HepG2 (cell line): ENCODE data around the gene SKI. TPM values are rescaled to one million over a fixed set of nuclear protein-coding genes. Genes with fewer than 3 reads are reported as not detected.

Experiments
- CC2D1A ChIP-seq: sonication (generic); formaldehyde crosslinking; IDR thresholded peaks from 2 replicates; pipeline ENCODE4 v1.8.1; 2023; ENCODE audit warnings: mild to moderate bottlenecking, missing genetic modification reagents
- FOXP4 ChIP-seq: sonication (generic); formaldehyde crosslinking; IDR thresholded peaks from 2 replicates; pipeline ENCODE4 v1.4.0; 2020; ENCODE audit warnings: missing genetic modification reagents
- HNRNPLL ChIP-seq: fragments of 200-400 bp; formaldehyde crosslinking; IDR thresholded peaks from 2 replicates; pipeline ENCODE4 v1.6.1; 2017; ENCODE audit warnings: mild to moderate bottlenecking, low read depth, low read length; ENCODE audit not compliant: poor library complexity, severe bottlenecking
- KMT2B ChIP-seq: IDR thresholded peaks from 2 replicates; pipeline ENCODE4 v1.6.1; 2016; ENCODE audit warnings: missing genetic modification reagents, missing compliant biosample characterization
- MIXL1 ChIP-seq: IDR thresholded peaks from 2 replicates; pipeline ENCODE4 v1.6.1; 2016
- MXD1 ChIP-seq: sonication (generic); formaldehyde crosslinking; IDR thresholded peaks from 2 replicates; pipeline ENCODE4 v1.4.0; 2020; ENCODE audit warnings: mild to moderate bottlenecking, missing genetic modification reagents
- MYC ChIP-seq: sonication (generic); formaldehyde crosslinking; IDR thresholded peaks from 2 replicates; pipeline ENCODE4 v1.9.0; 2021; ENCODE audit warnings: missing genetic modification reagents, borderline replicate concordance
- NFE2L1 ChIP-seq: sonication (generic); formaldehyde crosslinking; IDR thresholded peaks from 2 replicates; pipeline ENCODE4 v1.4.0; 2020; ENCODE audit warnings: missing genetic modification reagents, mild to moderate bottlenecking, borderline replicate concordance
- NFIB ChIP-seq: sonication (generic); formaldehyde crosslinking; IDR thresholded peaks from 2 replicates; pipeline ENCODE4 v1.9.0; 2021; ENCODE audit warnings: missing genetic modification reagents, mild to moderate bottlenecking, borderline replicate concordance
- NR2F6 ChIP-seq, 2 experiments: IDR thresholded peaks; 2 replicates each; pipeline ENCODE4 v1.6.1; 2016; ENCODE audit warnings: antibody characterized with exemption in 1 of 2, mild to moderate bottlenecking in 1 of 2
- PATZ1 ChIP-seq: sonication (generic); formaldehyde crosslinking; IDR thresholded peaks from 2 replicates; pipeline ENCODE4 v1.4.0; 2020; ENCODE audit warnings: missing genetic modification reagents
- PHF20 ChIP-seq: sonication (generic); formaldehyde crosslinking; IDR thresholded peaks from 2 replicates; pipeline ENCODE4 v1.5.0; 2020; ENCODE audit warnings: mild to moderate bottlenecking, missing genetic modification reagents
- PHF21A ChIP-seq: sonication (generic); formaldehyde crosslinking; IDR thresholded peaks from 2 replicates; pipeline ENCODE4 v1.5.0; 2020; ENCODE audit warnings: mild to moderate bottlenecking, missing genetic modification reagents
- SP4 ChIP-seq: sonication (generic); formaldehyde crosslinking; IDR thresholded peaks from 2 replicates; pipeline ENCODE4 v1.8.1; 2023; ENCODE audit warnings: mild to moderate bottlenecking, missing genetic modification reagents
- UBTF ChIP-seq: sonication (generic); formaldehyde crosslinking; IDR thresholded peaks from 2 replicates; pipeline ENCODE4 v1.4.0; 2020; ENCODE audit warnings: mild to moderate bottlenecking, missing genetic modification reagents
- ZBTB1 ChIP-seq: sonication (generic); formaldehyde crosslinking; IDR thresholded peaks from 2 replicates; pipeline ENCODE4 v1.4.0; 2020; ENCODE audit warnings: missing genetic modification reagents, borderline replicate concordance
- ZNF12 ChIP-seq: sonication (generic); formaldehyde crosslinking; IDR thresholded peaks from 2 replicates; pipeline ENCODE4 v1.5.0; 2020; ENCODE audit warnings: missing genetic modification reagents
- ZNF276 ChIP-seq: sonication (generic); formaldehyde crosslinking; IDR thresholded peaks from 2 replicates; pipeline ENCODE4 v1.4.0; 2020; ENCODE audit warnings: mild to moderate bottlenecking, low read depth, missing genetic modification reagents
- ZNF331 ChIP-seq: sonication (generic); formaldehyde crosslinking; IDR thresholded peaks from 2 replicates; pipeline ENCODE4 v1.4.0; 2020; ENCODE audit warnings: missing genetic modification reagents
- ZNF614 ChIP-seq: IDR thresholded peaks from 2 replicates; pipeline ENCODE4 v1.6.1; 2018; ENCODE audit warnings: missing biosample characterization, missing genetic modification reagents, inconsistent platforms, borderline replicate concordance
- ZNF790 ChIP-seq: sonication (generic); formaldehyde crosslinking; IDR thresholded peaks from 2 replicates; pipeline ENCODE4 v1.8.0; 2022; ENCODE audit warnings: missing genetic modification reagents, mild to moderate bottlenecking, borderline replicate concordance
- polyA plus RNA-seq, 8 experiments: library from polyadenylated mRNA; depleted of rRNA in 3 of 8; stranded (reverse) in 7 of 8; unstranded in 1 of 8; fragments of >200 nt; fragmentation: Illumina TruSeq in 4 of 8; extraction: Trizol in 4 of 8; gene quantifications; 2 replicates each; pipeline versions ENCODE4 v1.2.1 to v1.2.3, GENCODE V29; 2011 to 2016; ENCODE audit warnings: low read depth in 4 of 8, missing spikeins in 1 of 8, mixed read lengths in 1 of 8; ENCODE audit not compliant: insufficient read depth in 1 of 8
- total RNA-seq, 5 experiments: library from RNA; depleted of rRNA; stranded (reverse); fragments of >200 nt; fragmentation: Illumina TruSeq; extraction: Trizol; gene quantifications; 2 replicates each; pipeline ENCODE4 v1.2.3, GENCODE V29; 2016; ENCODE audit warnings: low read depth in 1 of 5

The SKI gene
- total and polyA plus RNA-seq, 2 of the 13 experiments (the other 11 are each of a cell fraction or from before 2014, with no cell fraction given) = 4.7 to 6.9 TPM

- TF ChIP-seq ZNF790 (no peak), ZNF12 (CRISPR knock-in tag) (no peak), PHF20 (no peak; the same call in 1 of the 2 replicates), HNRNPLL (peak; percentile 18), PHF21A (no peak), FOXP4 (CRISPR knock-in tag) (no peak), UBTF (0 out of 2 replicates have a peak, but pooled peaks have one; percentile 9), MIXL1 (CRISPR knock-in tag) (no peak), PATZ1 (CRISPR knock-in tag) (peak; percentile 50), NFIB (CRISPR knock-in tag) (0 out of 2 replicates have a peak, but pooled peaks have one; percentile 70), ZNF614 (CRISPR knock-in tag) (no peak), ZNF276 (no peak), ZNF331 (CRISPR knock-in tag) (no peak), MXD1 (CRISPR knock-in tag) (peak; percentile 68; the same call in 1 of the 2 replicates), KMT2B (CRISPR knock-in tag) (no peak), MYC (CRISPR knock-in tag) (peak; percentile 56; the same call in 1 of the 2 replicates), NFE2L1 (CRISPR knock-in tag) (no peak), NR2F6 (IDR thresholded peaks at IDR 0.05) (no peak), NR2F6 (CRISPR knock-in tag; IDR thresholded peaks at IDR 0.05) (no peak), CC2D1A (CRISPR knock-in tag) (no peak), ZBTB1 (CRISPR knock-in tag) (no peak), SP4 (CRISPR knock-in tag) (peak; percentile 43; the same call in 1 of the 2 replicates)
Measured at GRCh38 chr1:2204415-2205190, 23.5 kb upstream of the SKI start (continued).
